Heart right ventricle (tissue), 16 donors: ENCODE measurements around the gene LAD1. TPM values are rescaled to one million over a fixed set of nuclear protein-coding genes. Genes with fewer than 3 reads are reported as not detected.

Experiments
- ATAC-seq, 8 donors: fragments of 200-7000 bp; cut with Tn5 transposase; one replicate each; pipeline ENCODE4 v1.9.1; 2020; ENCODE audit warnings: mild to moderate bottlenecking in 8 of 8, moderate library complexity in 8 of 8, moderate number of reproducible peaks in 1 of 8
- DNase-seq, 2 donors: peaks; one replicate each; pipeline ENCODE4 v3.0.0-alpha.2; 2020
- H3K27ac ChIP-seq, 10 donors: fragments of 200-600 bp; sonication (generic) in 2 of 10; one replicate each; pipeline versions ENCODE4 v1.5.0 to v1.8.0; 2020 to 2022; ENCODE audit warnings: mild to moderate bottlenecking in 3 of 10
- H3K27me3 ChIP-seq, 7 donors: fragments of 200-600 bp; one replicate each; pipeline ENCODE4 v1.8.0; 2021 to 2022; ENCODE audit warnings: mild to moderate bottlenecking in 2 of 7
- H3K36me3 ChIP-seq, 9 donors: fragments of 200-600 bp; sonication (generic) in 1 of 9; one replicate each; pipeline versions ENCODE4 v1.5.0 to v1.8.0; 2020 to 2022; ENCODE audit warnings: mild to moderate bottlenecking in 2 of 9
- H3K4me1 ChIP-seq, 9 donors: fragments of 200-600 bp; sonication (generic) in 1 of 9; one replicate each; pipeline versions ENCODE4 v1.5.0 to v1.8.0; 2020 to 2022; ENCODE audit warnings: mild to moderate bottlenecking in 4 of 9
- H3K4me3 ChIP-seq, 10 donors: fragments of 200-600 bp; sonication (generic) in 2 of 10; one replicate each; pipeline versions ENCODE4 v1.5.0 to v1.8.0; 2020 to 2022; ENCODE audit warnings: mild to moderate bottlenecking in 7 of 10, moderate library complexity in 2 of 10
- H3K9me3 ChIP-seq, 11 donors: fragments of 200-600 bp in 10 of 11; sonication (generic) in 2 of 11; one replicate each; pipeline versions ENCODE4 v1.5.0 to v1.8.0; 2013 to 2022; ENCODE audit warnings: mild to moderate bottlenecking in 2 of 11, control low read depth in 1 of 11, moderate library complexity in 1 of 11
- WGBS, 2 donors: extraction: QIAGEN DNeasy Blood & Tissue Kit; methylation state at CpG; one replicate each; pipeline ENCODE4 v1.1.7; 2013; ENCODE audit warnings: inconsistent platforms in 1 of 2; 5-methylcytosine and 5-hydroxymethylcytosine counted together
- intact Hi-C, 10 donors: fragments of 100-400 bp; cut with DNase I; formaldehyde crosslinking; loops; one replicate each; pipeline versions ENCODE4 v1.11.1 to v1.14.2; 2022
- polyA plus RNA-seq, 2 donors: library from polyadenylated mRNA; stranded (reverse); fragments of 200-250 nt; gene quantifications; one replicate each; pipeline ENCODE4 v1.2.3, GENCODE V29; 2013
- total RNA-seq, 10 donors: library from RNA; stranded (reverse); fragmentation: NEBNext Ultra II Directional in 3 of 10; extraction: Animal tissue kit (Norgen Biotek cat#: 25700) in 3 of 10; gene quantifications; one replicate each; pipeline versions ENCODE4 v1.2.1 to v1.2.4, GENCODE V29; 2021 to 2023
- TF ChIP-seq, protein P1 (sequence below), 9 donors: fragments of 200-600 bp; sonication (generic) in 2 of 9; IDR thresholded peaks; one replicate each; pipeline versions ENCODE4 v1.5.0 to v1.8.0; 2021 to 2022; ENCODE audit warnings: antibody characterized with exemption in 9 of 9, mild to moderate bottlenecking in 5 of 9, moderate library complexity in 1 of 9
- donor health status: Arrhythmogenic right ventricular cardiomyopathy.
- donor health status: ischemic (EF 13 %, LVEDD 7.1; RV severe dilation, severe dysfunction).
- donor health status: healthy with polysubstance abuse.
- donor health status: DM: no; HTN: yes; CAD: no.
- donor health status: DM: no; HTN: no; CAD: no.
- donor health status: ischemic (EF 25% LVEDD 6.9; RV normal size, moderate dysfunction).
- donor health status: ischemic (EF 25% LVEDD 5.7; RV mildly dilated, moderate dysfunction).
- donor health status: healthy.
- donor health status: DM: yes; HTN: yes; CAD: no.
- donor health status: Ischemic cardiomyopathy.
- donor health status: ischemic (EF 35%, LVEDD 5.7; RV mildly dilated, moderate dysfunction).
- donor health status: nonischemic (EF 11% LVEDD 7.7; RV severe dilation, severe dysfunction).
- donor health status: DM: yes; HTN: yes; CAD: no.
- donor health status: PGD.
- donor health status: ischemic (EF 29% LVEDD 5.4; RV normal size, mild dysfunction).
- donor health status: nonischemic (EF 23%, LVEDD 6.1; RV moderate dilation, normal function).

LAD1 gene
- total and polyA plus RNA-seq, 12 donors, result 0.85 to 42.2 (median 2.9) TPM

- 87% methylated on average over 12 of the region's 12 CpGs for WGBS, 2 donors
- ATAC-seq, result no peak
- DNase-seq, result no peak
- H3K4me3 ChIP-seq, result no peak overlapping the region
- peaks cover 0 to 34% (median 9%) of the 10 kb centered on the region in 9 donors for H3K4me1 ChIP-seq
- no peak overlapping the region for H3K27ac ChIP-seq
- TF ChIP-seq, protein P1, sequence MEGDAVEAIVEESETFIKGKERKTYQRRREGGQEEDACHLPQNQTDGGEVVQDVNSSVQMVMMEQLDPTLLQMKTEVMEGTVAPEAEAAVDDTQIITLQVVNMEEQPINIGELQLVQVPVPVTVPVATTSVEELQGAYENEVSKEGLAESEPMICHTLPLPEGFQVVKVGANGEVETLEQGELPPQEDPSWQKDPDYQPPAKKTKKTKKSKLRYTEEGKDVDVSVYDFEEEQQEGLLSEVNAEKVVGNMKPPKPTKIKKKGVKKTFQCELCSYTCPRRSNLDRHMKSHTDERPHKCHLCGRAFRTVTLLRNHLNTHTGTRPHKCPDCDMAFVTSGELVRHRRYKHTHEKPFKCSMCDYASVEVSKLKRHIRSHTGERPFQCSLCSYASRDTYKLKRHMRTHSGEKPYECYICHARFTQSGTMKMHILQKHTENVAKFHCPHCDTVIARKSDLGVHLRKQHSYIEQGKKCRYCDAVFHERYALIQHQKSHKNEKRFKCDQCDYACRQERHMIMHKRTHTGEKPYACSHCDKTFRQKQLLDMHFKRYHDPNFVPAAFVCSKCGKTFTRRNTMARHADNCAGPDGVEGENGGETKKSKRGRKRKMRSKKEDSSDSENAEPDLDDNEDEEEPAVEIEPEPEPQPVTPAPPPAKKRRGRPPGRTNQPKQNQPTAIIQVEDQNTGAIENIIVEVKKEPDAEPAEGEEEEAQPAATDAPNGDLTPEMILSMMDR (IDR thresholded peaks at IDR 0.05), result no peak
- intact Hi-C loops, result no loop called here
- H3K27me3 ChIP-seq, result peaks cover 0 to 4% (median 0%) of the 10 kb centered on the region in 7 donors
- H3K9me3 ChIP-seq, result no peaks in the 10 kb centered on the region
- no peaks in the 10 kb centered on the region for H3K36me3 ChIP-seq
Observed at GRCh38 chr1:201389051-201389450, 10.1 kb downstream of the LAD1 start.

GRCh38 chr1:201386208-201386607, 12.9 kb downstream of the LAD1 start:
- TF ChIP-seq, protein P1 (IDR thresholded peaks at IDR 0.05), result no peak
- Histone ChIP-seq H3K27ac (no peak overlapping the region), H3K36me3 (no peaks in the 10 kb centered on the region), H3K4me3 (no peak overlapping the region), H3K9me3 (no peaks in the 10 kb centered on the region), H3K4me1 (peaks cover 0 to 44% (median 12%) of the 10 kb centered on the region in 9 donors), H3K27me3 (peaks cover 0 to 4% (median 0%) of the 10 kb centered on the region in 7 donors)
- no peak for ATAC-seq
- intact Hi-C loops, result no loop called here
- WGBS, 2 donors, result 84 to 86% methylated on average over 8 of the region's 8 CpGs
- DNase-seq, result no peak

- TF ChIP-seq, protein P1 (IDR thresholded peaks at IDR 0.05), result peak; percentile 49 to 83 (median 76)
- Histone ChIP-seq H3K27me3 (peaks cover 0 to 4% (median 0%) of the 10 kb centered on the region in 7 donors), H3K4me1 (peaks cover 0 to 52% (median 12%) of the 10 kb centered on the region in 9 donors), H3K9me3 (no peaks in the 10 kb centered on the region), H3K4me3 (no peak overlapping the region), H3K36me3 (no peaks in the 10 kb centered on the region), H3K27ac (peak overlapping the region in 4 of 10 donors; percentile 60 to 81 (median 70))
- ATAC-seq (peak; percentile 38 to 83 (median 67)), DNase-seq (peak in 1 of 2 donors; percentile 63)
- WGBS, 2 donors, result 72 to 76% methylated on average over 8 of the region's 8 CpGs
- intact Hi-C loops, result no loop called here
Observed at GRCh38 chr1:201385299-201385891, 13.7 kb downstream of the LAD1 start.

GRCh38 chr1:201384406-201384782, 14.7 kb downstream of the LAD1 start:
- Histone ChIP-seq H3K27ac (peak overlapping the region in 8 of 10 donors; percentile 10 to 81 (median 62)), H3K4me3 (no peak overlapping the region), H3K9me3 (no peaks in the 10 kb centered on the region), H3K4me1 (peaks cover 0 to 62% (median 19%) of the 10 kb centered on the region in 9 donors), H3K36me3 (no peaks in the 10 kb centered on the region), H3K27me3 (peaks cover 0 to 4% (median 0%) of the 10 kb centered on the region in 7 donors)
- ATAC-seq (no peak), DNase-seq (no peak)
- TF ChIP-seq, protein P1 (IDR thresholded peaks at IDR 0.05), result no peak
- intact Hi-C loops, result no loop called here
- 68 to 69% methylated on average over 4 of the region's 4 CpGs for WGBS, 2 donors
